Stimulated activated CD8-positive, alpha-beta memory T cell treated with anti-CD3 and anti-CD28 coated beads, Interleukin-15, amount 100 ng/mL, for 48 hours (primary cell): ENCODE data around the gene ST3GAL3.
"Not testable (repeated sequence)": the region's sequence is repeated elsewhere in the genome, so short reads cannot be mapped to it uniquely, and the experiment has no call there.

Experiments used
- DNase-seq, 2 donors: peaks; one replicate each; pipeline ENCODE4 v3.0.0-alpha.2; 2020; ENCODE audit warnings: low read depth in 2 of 2

Gene ST3GAL3

DNA sequence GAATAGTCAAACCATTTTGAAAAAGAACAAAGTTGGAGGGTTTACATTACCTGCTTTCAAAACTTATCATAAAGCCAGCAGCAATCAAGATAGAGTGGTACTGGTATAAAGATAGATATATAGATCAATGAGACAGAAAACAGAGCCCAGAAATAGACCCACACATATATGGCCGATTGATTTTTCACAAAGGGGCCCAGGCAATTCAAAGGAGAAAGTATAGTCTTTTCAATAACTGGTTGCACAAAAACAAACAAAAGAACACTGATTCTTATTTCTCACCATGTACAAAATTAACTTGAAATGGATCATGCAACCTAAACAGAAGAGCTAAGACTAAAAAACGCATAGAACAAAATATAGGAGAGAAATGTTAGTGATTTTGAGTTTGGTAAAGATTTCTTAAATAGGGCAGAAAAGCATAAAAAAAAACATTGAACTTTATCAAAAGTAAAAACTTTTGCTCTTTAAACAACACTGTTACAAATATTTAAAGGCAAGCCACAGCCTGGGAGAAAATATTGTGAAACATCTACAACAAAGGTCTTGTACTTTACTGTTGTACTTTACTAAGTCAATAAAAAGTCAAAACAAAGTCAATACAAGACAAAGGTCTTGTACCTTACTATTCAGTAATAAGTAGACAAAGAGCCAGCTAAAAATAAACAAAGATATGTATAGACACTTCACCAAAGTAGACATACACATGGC lies 50.2 kb downstream of the ST3GAL3 start:
- DNase-seq: no peak

DNA sequence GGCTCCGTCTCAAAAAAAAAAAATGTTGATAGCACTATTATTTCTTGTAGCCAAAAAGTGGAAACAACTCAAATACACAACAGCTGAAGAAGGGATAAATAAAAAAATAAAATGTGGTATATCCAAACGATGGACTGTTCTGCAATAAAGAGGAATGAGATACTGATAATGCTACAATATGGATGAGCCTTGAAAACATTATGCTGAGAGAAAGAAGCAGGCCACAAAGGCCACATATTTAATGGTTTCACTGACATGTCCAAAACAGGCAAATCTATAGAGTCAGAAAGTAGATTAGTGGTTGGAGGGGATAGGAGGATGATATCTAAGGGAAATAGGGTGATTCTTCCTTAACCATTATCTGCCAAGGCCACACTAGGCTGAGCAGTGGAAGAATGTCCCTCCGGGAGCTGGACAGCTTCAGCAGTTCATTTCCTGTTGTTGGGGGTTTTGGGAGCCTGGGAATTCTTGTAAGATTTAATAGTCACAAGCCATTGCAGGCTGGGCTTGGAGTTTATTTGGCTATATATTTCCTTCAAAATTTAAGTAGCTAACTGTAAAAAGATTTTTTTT lies 53.5 kb downstream of the ST3GAL3 start:
- no peak for DNase-seq

DNA sequence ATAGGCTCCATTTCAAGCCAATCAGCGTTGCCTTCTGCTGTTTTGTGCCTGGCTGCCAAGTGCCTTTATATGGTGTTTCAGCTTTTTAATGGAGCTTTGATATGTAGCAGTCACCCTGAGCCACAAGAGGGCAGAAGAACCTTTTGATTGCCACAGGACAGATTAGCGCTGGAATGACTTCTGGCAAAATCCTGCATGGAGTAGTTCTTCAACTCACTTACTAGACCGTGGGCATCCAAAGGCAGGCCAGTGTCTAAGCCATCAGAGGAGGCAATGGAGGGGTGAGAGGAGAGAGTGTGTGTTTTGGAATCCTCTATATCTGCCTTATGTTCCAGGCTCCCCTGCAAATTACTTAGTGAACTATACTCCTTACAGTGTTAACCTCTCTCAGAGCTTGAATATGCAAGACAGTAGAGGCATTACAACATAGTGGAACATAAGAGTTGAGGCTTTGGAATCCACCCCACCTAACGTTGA lies 56.2 kb downstream of the ST3GAL3 start:
- DNase-seq: peak; percentile 3 to 5

DNA sequence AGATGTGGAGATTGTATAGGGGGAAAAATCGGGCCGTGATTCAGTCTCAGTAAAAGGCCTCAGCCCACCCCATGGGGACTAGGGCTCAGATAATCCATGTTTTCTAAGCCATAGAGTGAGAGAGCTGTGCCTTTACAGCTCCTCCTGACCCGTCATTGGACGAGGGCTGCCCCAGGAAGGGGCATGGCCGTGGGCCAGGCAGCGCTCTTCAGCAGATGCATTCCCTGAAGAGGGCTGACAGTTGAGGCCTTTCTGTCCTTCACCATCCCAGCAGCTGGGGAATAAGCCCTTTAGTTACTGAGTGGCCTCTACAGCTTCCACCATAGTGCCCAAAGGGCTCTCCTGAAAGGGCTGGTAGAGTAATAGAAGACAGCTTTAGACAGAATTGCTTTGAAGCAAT lies 57.2 kb downstream of the ST3GAL3 start:
- no peak for DNase-seq

DNA sequence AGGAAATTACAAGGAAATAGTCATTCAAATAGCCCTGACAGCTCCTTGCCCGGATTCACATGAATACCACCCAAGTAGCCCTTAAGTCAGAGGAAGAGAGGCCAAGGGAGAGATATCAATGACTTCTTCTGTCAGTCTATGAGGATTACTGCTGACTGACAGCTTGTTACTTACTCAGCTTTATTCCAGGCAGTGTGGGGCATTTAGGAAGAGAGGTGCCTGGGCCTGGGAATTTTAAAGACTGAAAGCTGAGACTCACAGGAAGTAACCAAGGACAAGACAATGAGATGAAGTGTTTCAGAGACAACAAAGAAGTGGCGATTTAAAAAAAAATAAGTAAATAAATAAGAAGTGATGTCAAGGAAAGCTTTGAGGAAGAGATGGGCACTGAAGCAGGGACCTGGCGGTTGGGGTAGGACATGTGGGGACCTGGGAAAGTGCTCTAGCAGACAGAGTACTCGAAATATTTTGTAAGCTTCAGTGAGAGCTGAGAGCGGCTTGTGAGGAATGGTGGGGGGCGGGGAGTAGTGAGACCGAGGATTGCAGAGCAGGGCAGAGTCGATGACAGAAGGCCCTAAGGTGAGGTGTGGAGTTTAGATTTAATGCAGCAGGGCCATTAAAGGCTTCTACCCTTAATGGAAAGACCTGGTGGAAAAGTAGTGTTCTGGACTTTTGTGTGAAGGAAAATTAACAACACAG lies 58.9 kb downstream of the ST3GAL3 start:
- no peak for DNase-seq

DNA sequence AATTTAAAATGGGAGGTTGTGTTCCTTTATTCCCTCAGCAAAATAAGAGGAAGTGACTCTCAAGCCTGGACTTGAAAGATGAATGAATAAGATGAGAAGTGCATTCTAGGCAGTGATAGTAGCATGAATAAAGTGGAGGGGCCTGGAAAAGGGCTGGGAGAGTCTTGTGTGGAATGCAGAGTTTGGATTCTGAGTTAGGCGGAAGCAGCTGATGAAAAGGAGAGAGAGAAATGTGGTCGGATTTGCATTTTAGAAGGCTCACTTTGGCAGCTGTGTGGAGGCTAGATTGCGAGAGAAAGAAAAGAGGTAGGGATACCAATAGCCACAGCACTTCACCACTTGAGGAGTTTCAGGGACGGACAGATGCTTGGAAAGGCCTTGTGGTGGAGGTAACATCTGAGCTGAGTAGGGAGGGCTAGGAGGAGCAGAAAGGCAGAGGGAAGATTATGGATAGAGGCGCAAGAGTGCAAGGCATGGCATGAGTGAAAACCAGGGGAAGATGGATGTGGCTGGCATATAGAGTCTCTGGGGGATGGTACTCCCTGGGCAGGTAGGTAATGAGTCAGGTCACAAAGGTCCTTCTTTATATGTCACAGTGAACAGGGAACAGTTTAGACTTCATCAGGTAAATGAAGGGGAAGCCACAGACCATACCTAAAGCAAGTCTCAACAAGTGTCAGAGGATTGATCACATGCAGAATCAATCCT lies 59.6 kb downstream of the ST3GAL3 start:
- DNase-seq: no peak

DNA sequence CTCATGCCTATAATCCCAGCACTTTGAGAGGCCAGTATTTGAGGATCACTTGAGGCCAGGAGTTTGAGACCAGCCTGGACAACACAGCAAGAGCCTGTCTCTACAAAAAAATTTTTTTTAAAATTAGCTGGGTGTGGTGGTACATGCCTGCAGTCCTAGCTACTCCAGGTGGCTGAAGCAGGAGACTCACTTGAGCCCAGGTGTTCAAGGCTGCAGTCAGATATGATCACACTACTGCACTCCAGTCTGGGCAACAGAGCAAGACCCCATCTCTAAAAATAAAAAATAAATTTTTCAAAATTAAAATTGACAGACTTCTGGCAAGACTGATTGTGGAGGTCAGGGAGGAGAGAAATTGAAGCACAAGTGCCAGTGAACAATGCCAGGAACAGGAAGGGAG lies 60.8 kb downstream of the ST3GAL3 start:
- no peak for DNase-seq

DNA sequence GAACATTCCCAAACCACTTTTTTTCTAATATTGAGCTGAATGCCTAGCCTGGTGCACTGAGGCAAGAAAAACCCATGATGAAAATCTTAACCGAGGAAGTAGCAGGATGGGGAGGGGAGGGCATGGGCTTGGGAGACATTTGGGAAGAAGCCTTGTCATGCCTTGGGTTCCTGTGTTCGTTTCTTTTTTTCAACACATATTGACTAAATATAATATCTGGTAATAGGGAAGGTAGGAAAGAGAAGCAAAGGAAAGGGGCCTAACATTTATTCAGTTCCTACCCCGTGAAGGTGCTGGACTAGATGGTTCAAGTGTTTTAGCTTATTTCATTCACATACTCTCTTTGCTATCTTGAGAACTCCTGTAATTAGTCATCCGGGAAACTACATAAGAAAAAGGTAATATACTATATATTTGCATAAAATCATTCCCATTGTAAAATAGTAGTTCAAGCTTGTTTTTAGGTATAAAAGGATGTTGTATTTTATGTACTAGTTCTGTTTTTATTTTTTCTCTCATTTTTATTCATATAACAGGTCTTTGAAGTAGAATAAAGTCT lies 62.1 kb downstream of the ST3GAL3 start:
- no peak for DNase-seq

DNA sequence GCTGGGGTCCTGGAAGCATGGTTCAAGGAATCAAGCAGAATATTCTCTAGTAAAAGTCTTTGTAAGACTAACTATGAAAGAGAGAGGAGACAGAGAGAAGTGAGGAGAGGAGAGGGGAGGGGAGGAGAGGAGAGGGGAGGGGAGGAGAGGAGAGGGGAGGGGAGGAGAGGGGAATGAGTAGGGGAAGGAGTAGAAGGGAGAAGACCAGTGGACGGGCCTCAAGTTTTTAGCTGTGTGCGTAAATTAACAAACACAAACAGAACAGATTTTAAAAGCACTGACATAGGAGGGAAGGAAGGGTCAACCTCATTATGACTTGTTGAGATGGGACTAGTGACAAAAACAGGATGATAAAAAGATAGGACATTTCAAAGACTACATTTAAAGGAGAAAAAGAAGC lies 62.8 kb downstream of the ST3GAL3 start:
- DNase-seq: no peak

DNA sequence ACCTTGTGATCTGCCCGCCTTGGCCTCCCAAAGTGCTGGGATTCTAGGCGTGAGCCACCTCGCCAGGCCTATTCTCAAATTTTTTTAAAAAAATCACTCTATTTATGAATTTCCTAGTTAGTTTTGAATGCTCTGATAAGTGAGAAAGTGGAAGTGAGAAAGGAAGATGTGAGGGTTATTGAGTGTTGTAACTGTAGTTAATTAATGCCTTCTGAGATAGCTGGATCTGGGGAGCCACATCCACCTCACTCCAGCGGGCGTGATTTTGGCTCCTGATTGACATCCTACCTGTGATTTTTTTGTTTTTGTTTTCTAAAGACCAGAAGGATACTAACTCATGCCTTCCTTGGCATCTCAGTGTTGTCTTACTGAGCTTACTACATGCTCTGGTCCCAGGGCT lies 65.6 kb downstream of the ST3GAL3 start:
- no peak for DNase-seq

DNA sequence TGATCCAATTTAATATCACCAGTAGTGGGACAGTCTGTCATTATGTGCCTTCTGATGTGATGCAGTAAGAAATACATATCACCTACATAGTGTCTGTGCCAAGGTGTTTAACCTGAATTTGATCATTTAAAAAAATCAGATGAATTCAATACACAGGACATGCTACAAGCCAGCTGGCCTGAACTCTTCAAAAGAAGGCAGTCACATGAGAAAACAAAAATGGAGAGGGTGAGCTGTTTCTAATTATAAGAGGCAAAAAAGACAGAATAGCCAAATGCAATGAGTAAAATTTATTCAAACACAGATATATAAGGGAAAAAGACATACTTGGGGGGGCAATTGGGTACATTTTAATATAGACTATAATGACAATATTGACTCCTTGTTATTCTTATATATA lies 66.5 kb downstream of the ST3GAL3 start:
- no peak for DNase-seq

DNA sequence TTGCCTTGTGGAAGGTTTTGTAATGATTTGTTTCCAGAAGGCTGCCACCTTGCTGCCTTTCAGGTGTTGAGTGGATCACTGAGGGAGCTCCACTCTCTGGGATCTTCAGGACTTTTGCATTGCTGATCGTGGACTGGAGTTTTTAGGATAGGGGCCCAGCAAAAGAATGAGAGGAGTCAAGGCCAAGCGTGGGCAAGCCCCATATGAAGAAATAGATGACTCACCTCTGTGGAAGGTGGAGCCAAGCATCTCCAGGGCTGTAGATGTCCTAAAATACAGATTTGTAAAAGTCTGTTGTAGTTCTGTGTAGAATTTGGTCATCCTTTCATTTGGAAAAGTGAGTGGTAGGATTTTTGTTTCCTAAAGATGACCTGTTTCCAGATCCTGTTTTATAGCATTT lies 67.0 kb downstream of the ST3GAL3 start:
- no peak for DNase-seq

DNA sequence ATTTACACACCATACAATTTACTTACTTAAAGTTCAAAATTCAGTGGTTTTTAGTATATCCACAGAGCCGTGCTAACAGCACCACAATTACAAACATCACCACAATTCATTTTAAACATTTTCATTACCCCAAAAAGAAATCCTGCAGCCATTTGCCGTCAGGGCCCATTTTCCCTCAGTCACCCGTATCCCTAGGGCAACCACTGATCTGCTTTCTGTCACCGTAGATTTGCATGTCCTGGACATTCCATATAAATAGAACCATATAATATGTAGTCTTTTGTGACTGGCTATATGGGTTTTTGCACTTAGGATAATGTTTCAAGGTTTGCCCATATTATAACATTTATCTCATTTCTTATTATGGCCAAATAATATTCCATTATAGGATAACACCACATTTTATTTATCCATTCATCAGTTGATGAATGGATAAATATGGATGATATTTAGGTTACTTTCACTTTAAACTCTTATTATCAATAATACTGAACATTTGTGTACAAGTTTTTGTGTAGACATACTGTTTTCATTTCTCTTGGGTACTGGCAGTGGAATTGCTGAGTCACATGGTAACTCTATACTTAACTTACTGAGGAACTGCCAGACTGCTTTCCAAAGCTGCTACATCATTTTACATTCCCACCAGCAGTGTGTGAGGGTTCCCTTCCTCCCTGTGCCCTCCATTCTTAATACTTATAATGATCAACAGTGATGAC lies 68.9 kb downstream of the ST3GAL3 start:
- DNase-seq: no peak

DNA sequence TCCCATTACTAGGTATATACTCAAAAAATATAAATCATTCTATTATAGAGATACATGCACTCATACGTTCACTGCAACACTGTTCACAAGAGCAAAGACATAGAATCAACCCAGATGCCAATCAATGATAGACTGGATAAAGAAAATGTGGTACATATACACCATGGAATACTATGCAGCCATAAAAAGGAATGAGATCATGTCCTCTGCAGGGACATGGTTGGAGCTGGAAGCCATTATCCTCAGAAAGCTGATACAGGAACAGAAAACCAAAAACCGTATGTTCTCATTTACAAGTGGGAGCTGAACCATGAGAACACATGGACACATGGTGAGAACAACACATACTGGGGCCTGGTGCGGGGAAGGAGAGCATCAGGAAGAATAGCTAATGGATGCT lies 70.6 kb downstream of the ST3GAL3 start:
- DNase-seq: not testable (repeated sequence)

DNA sequence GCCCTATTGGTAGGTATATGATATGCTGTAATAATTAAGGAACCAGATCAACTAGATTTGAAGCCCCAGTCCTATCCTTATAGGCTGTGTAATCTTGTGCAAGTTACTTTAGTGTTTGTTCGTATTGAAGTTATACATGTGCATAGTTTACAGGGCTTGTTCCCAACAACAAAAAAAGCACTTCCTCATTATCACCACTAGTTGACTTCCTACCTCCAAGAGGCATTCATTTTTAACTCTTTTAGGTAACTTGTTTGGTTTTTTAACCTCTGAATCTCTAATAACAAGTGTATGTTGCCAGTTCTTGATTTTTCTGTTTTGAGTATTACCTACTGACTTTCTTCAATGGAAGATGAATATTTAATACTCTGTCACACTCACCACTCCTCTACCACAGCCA lies 71.9 kb downstream of the ST3GAL3 start:
- no peak for DNase-seq

DNA sequence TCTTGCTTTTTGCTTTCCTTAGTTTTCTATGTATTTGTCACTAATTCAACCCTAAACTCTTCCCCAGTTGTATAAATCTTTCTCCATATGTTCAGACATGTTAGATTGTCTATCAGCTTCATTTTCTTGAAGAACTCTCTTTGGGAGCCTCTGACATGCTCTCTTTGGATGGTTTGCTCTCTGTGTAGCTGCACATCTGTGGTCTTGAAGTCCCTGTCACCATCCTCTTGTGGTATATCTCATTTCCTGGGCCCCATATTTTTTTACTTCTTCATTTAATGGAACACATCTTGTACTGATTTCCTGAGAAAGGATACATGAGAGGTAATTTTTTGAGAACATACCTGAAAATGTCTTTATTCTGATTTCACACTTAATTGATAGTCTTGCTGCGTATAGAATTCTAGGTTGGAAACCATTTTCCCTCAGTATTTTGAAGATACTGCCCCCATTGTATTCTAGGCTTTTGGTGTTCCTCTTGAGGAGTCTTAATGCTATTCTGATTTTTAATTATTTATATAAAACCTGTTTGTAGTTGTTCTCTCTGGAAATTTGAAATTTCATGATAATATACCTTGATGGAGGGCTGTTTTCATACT lies 72.6 kb downstream of the ST3GAL3 start:
- no peak for DNase-seq

DNA sequence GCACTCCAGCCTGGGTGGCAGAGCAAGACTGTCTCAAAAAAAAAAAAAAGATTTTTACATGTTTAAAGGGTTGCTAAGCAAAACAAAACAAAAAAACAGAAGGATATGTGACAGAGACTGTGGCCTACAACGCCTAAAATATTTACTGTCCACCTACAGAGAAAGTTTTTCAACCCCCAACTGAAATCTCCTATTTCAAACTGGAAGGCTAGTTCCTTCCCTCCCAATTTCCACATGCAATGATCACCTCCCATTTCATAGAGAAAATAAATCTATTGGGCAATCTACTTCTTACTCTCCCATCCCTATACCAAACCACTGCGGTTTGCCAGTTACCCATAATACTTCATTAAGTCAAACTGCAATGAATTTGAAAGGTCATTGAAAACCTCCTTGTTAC lies 74.2 kb downstream of the ST3GAL3 start:
- DNase-seq: no peak

DNA sequence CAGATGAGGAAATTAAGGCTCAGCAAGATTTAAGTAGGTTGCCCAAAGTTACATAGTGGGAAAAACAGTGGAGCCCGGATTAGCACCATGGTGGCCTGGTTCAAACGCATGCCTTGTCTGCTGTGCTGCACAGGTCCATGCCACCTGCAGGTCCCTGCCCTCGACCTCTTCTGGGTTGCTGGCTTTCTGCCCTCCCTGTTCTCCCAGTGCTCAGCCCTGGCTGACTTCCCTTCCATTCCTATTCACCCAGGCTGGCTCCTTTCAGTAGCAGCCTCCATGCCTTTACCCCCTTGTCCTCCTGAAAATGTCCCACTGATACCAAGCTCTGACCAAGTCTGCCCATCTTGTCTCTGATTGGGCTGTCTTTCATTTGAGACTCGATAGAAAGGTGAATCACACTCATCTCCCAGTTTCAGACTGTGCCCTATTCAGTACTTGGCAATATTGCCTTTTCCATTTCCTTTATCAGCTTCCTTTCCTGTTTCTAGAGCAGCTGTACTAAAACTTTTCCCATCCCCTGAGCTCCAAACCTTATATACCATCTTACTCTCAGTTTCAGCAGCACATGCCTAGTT lies 75.8 kb downstream of the ST3GAL3 start:
- DNase-seq: no peak

DNA sequence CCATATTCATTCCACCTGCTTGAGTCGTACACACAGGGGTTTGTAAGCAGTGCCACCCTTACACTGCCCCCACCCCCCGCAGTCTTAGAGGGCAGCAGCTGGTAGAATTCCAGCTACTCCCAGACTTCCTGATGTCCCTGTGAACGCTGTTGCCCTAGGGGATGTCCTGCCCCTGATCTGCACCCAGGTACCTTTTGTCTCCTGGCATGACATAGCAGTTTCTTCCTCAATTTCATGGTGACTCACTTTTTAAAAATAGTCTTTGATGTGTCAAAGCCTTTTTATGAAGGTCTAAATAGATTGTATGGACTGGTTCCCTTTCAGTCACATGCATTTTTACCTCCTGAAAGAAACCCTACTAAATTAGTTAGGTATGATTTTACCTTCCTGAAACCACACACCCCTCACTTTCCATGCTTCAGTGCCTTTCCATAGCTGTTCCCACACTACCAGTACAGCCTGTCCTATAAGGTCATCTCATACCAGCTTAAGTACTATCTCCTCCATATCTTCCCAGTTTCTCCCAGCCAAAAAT lies 76.4 kb downstream of the ST3GAL3 start:
- no peak for DNase-seq

DNA sequence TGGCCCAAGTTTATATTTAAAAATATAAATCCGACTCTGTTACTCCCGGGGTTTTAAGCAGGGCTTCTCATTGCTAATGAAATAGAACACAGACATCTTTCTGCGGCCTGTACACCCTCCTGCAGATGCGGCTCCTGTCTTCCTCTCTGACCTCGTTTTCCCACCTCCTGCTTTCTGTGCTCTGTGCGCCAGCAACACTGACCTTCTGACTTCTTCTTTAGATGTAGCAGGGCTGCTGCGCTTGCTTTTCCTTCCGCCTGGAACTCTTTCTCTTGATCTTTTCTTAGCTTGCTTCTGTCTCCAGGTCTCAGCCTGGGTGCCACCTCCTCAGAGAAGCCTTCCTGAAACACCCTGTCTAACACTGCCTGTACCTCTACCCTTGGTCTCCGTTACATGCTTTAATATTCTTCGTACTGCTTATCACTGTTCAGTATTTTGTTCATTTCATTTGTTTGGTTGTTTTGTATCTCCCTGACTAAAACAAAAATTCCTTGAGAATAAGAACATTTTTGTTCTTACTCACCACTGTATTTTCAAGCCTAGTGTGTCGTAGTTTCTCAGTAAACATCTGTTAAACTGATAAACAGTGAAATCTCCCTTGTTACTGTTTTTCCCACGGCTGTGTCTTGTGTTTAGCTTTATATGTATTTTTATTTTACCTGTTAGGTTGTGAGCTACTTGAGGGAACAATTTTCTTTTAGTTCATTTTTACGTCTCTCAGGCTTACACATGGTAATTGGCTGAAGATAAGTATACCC lies 79.0 kb downstream of the ST3GAL3 start:
- no peak for DNase-seq
